ENCODE results near the gene HK2.

DNA sequence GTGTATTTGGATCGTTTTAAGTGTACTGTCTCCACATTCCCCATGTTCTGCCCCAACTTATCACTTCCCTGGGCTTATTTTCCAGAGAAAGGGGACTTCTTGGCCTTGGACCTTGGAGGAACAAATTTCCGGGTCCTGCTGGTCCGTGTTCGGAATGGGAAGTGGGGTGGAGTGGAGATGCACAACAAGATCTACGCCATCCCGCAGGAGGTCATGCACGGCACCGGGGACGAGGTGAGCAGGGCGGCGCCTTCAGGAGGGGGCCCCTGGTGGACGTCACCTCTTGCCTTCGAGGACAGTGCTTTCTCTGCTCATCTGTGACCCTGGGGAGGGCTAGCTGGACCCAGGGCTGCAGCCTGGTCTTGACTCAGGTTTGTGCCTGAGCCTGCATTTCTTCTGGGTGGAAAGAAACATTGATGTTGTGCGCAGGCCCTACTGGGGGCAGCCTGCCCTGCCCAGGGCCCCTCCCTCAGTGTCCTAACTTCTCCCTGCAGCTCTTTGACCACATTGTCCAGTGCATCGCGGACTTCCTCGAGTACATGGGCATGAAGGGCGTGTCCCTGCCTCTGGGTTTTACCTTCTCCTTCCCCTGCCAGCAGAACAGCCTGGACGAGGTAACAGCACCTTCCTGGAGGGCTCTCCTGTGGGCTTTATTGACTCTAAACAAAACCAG lies 47.8 kb downstream of the HK2 start:
- no peak for TF ChIP-seq POLR2AphosphoS5 (IDR thresholded peaks at IDR 0.05)
- no peak for TF ChIP-seq CTCF (IDR thresholded peaks at IDR 0.05)
- TF ChIP-seq POLR2A (IDR thresholded peaks at IDR 0.05) = no peak

Measured in prostate gland (tissue), 2 donors.